Activated CD8-positive, alpha-beta T cell treated with anti-CD3 and anti-CD28 coated beads, Interleukin-2, amount 10 ng/mL, durations not matched to agents 7 days and 5 days (primary cell): ENCODE measurements around the gene BCL6. TPM values are rescaled to one million over a fixed set of nuclear protein-coding genes. Genes with fewer than 3 reads are reported as not detected.

ENCODE experiments used
- total RNA-seq, 2 experiments: library from RNA; stranded (reverse); gene quantifications; one replicate each; pipeline ENCODE4 v1.2.3, GENCODE V29; 2021

BCL6 gene
- total RNA-seq, 2 experiments from 2014 or later: 11.8 to 12.6 TPM

Other genes with a start within 250 kb of the BCL6 start
- gene SST, start 75.1 kb downstream of the BCL6 start, total RNA-seq: not detected
- not detected for gene RTP2, start 42.9 kb downstream of the BCL6 start, total RNA-seq